A673 (cell line): ENCODE data around the gene AHCYL2. TPM values are rescaled to one million over a fixed set of nuclear protein-coding genes. Genes with fewer than 3 reads are reported as not detected.

Source experiments
- Bru-seq: library from RNA; stranded (reverse); fragments of 400-500 nt; gene quantifications from one replicate; lab custom pipeline; 2021; lab: Mats Ljungman, UMichigan
- BruChase-seq, 2 experiments: library from RNA; stranded (reverse); fragments of 400-500 nt; gene quantifications; one replicate each; lab custom pipeline; 2021; lab: Mats Ljungman, UMichigan
- BruUV-seq: library from RNA; stranded (reverse); fragments of 400-500 nt; replicated peaks from 2 replicates; lab custom pipeline; 2021; lab: Mats Ljungman, UMichigan
- CTCF ChIA-PET: fragments of 300-600 bp; sonication (Branson Sonifier 250); formaldehyde crosslinking; loops from one replicate; lab custom pipeline; 2022; ENCODE audit warnings: antibody characterized with exemption; lab: Charles Lee
- POLR2A ChIA-PET: fragments of 300-600 bp; sonication (Branson Sonifier 250); formaldehyde crosslinking; loops from one replicate; lab custom pipeline; 2022; ENCODE audit warnings: antibody characterized with exemption; ENCODE audit not compliant: low non-redundant PET; lab: Charles Lee
- DNase-seq: peaks from one replicate; pipeline ENCODE4 v3.0.0-alpha.2; 2015; ENCODE audit warnings: low spot score
- H3K27ac ChIP-seq: fragments of 200-600 bp; sonication (generic); 2 replicates; pipeline ENCODE4 v1.5.1; 2016; ENCODE audit warnings: mixed run types, low read depth, mild to moderate bottlenecking, mixed read lengths, antibody characterized with exemption, low read length; ENCODE audit not compliant: poor library complexity, severe bottlenecking
- H3K27me3 ChIP-seq: fragments of 200-600 bp; sonication (generic); replicated peaks from 2 replicates; pipeline ENCODE4 v1.6.1; 2017; ENCODE audit warnings: mixed run types, low read depth, mild to moderate bottlenecking, mixed read lengths, antibody characterized with exemption, low read length; ENCODE audit not compliant: insufficient read depth, poor library complexity
- H3K36me3 ChIP-seq: fragments of 200-600 bp; sonication (generic); 2 replicates; pipeline ENCODE4 v1.6.1; 2016; ENCODE audit warnings: mixed run types, mild to moderate bottlenecking, mixed read lengths, antibody characterized with exemption, low read length; ENCODE audit not compliant: insufficient read depth, poor library complexity, severe bottlenecking
- H3K4me1 ChIP-seq: fragments of 200-600 bp; sonication (generic); 2 replicates; pipeline ENCODE4 v1.6.1; 2017; ENCODE audit warnings: mixed run types, mild to moderate bottlenecking, mixed read lengths, antibody characterized with exemption, low read length; ENCODE audit not compliant: insufficient read depth, poor library complexity, severe bottlenecking
- H3K4me3 ChIP-seq: fragments of 200-600 bp; sonication (generic); 2 replicates; pipeline ENCODE4 v1.5.1; 2016; ENCODE audit warnings: low read depth, mixed run types, mild to moderate bottlenecking, mixed read lengths, low read length; ENCODE audit not compliant: poor library complexity, severe bottlenecking
- H3K9me3 ChIP-seq: fragments of 200-600 bp; sonication (generic); 2 replicates; pipeline ENCODE4 v1.6.1; 2016; ENCODE audit warnings: mixed run types, low read depth, mild to moderate bottlenecking, mixed read lengths, antibody characterized with exemption, low read length; ENCODE audit not compliant: poor library complexity, severe bottlenecking
- CTCF ChIP-seq: fragments of 300-800, 200-600 bp; sonication (generic); conservative IDR thresholded peaks from 2 replicates; pipeline ENCODE4 v1.5.1; 2017; ENCODE audit warnings: low read depth, mild to moderate bottlenecking, antibody characterized with exemption, low read length, moderate library complexity, mixed read lengths
- EZH2 ChIP-seq: fragments of 200-600 bp; sonication (generic); IDR thresholded peaks from 2 replicates; pipeline ENCODE4 v1.6.1; 2017; ENCODE audit warnings: borderline replicate concordance, low read depth, mild to moderate bottlenecking, mixed read lengths, antibody characterized with exemption, low read length; ENCODE audit not compliant: poor library complexity, severe bottlenecking
- intact Hi-C: fragments of 100-400 bp; cut with micrococcal nuclease; formaldehyde crosslinking; loops from one replicate; pipeline ENCODE4 v1.10.0; 2022; ENCODE audit not compliant: unreplicated experiment
- long read RNA-seq: library from polyadenylated mRNA; stranded (forward); transcript quantifications from one replicate; pipeline ENCODE4 v2.0.0, GENCODE V29; 2022
- total RNA-seq: library from RNA; stranded (reverse); gene quantifications from 2 replicates; pipeline ENCODE4 v1.2.3, GENCODE V29; 2021

AHCYL2 gene
- total RNA-seq: 27.2 and 35.2 TPM in 2 replicates
- Bru-seq, nascent RNA: percentile 78 among the genes with signal in this experiment
- percentile 82 among the genes with signal in this experiment for BruChase-seq, experiment 1, labeled RNA remaining after a 2-hour chase
- BruChase-seq, experiment 2, labeled RNA remaining after a 6-hour chase: percentile 90 among the genes with signal in this experiment
- long read RNA-seq, full-length matches to known transcripts: 56 of 75 reads
- long read RNA-seq, partial matches to known transcripts: 4 of 75 reads
- long read RNA-seq, other reads (novel, unspliced or antisense): 15 of 75 reads

- Histone ChIP-seq H3K36me3 (no peaks in the 10 kb centered on the region), H3K4me3 (peak within 1 kb of the TSS; percentile 81), H3K27me3 (no peaks in the 10 kb centered on the region), H3K4me1 (peaks cover 8% of the 10 kb centered on the region), H3K9me3 (no peaks in the 10 kb centered on the region), H3K27ac (peak within 1 kb of the TSS; percentile 89)
- intact Hi-C loops: loop anchor here (1.0 kb wide), 1 partner anchor 47 kb away; no protein-coding TSS in a partner anchor
- TSS peak; percentile 98 for BruUV-seq
- POLR2A ChIA-PET: no interaction called here
- peak; percentile 99 for DNase-seq
- TF ChIP-seq CTCF (no peak), EZH2 (no peak)
- CTCF ChIA-PET: interaction anchor here (0.5 to 0.9 kb wide), 4 partner anchors 34 to 413 kb away, joined by 3 read pairs; no protein-coding TSS in a partner anchor
These were observed at the start of gene AHCYL2 for GRCh38 chr7:129224251-129225205. AHCYL2 (plus strand) TSS chr7:129225030.

DNA sequence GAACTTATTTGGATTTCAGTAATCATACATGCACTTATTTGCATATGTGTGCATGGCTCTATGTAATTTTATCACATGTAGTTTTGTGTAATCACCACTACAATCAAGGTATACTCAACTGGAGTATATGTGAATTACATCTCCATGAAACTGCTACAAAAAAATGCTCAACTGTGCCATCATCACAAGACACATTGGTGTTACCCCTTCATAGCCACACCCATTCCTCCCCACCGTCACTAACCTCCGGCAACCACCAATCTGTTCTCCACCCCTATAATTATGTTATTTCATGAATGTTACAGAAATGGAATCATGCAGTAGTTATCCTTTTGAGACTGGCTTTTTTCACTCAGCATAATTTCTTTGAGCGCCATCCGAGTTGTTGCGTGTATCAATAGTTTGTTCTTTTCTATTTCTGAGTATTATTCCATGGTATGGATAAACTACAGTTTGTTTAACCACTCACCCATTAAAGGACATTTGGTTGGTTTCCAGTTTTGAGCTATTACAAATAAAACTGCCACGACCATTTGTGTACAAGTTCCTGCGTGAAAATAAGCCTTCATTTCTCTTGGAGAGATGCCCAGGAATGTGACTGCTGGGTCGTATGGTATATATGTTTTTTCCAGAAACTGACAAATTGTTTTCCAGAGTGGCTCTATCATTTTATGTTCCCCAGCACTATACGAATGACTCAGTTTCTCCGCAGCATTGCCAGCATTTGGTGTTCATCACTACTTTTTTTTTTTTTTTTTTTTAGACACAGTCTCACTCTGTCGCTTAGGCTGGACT is 47.7 kb upstream of the AHCYL2 start:
- Histone ChIP-seq H3K36me3 (no peaks in the 10 kb centered on the region), H3K9me3 (no peaks in the 10 kb centered on the region), H3K4me3 (no peak overlapping the region), H3K27me3 (no peaks in the 10 kb centered on the region), H3K4me1 (no peaks in the 10 kb centered on the region), H3K27ac (no peak overlapping the region)
- DNase-seq: no peak
- ChIA-PET CTCF (no interaction called here), POLR2A (no interaction called here)
- intact Hi-C loops: no loop called here
- no peak for TF ChIP-seq EZH2
- TF ChIP-seq CTCF: no peak
- no TSS peak for BruUV-seq
